ENCODE measurements around the gene GSC. TPM values are rescaled to one million over a fixed set of nuclear protein-coding genes. Genes with fewer than 3 reads are reported as not detected.

Gene GSC
- polyA plus RNA-seq, 1 donor (not counting 4 experiments of a cell fraction or from before 2014, with no cell fraction given), result not detected

DNA sequence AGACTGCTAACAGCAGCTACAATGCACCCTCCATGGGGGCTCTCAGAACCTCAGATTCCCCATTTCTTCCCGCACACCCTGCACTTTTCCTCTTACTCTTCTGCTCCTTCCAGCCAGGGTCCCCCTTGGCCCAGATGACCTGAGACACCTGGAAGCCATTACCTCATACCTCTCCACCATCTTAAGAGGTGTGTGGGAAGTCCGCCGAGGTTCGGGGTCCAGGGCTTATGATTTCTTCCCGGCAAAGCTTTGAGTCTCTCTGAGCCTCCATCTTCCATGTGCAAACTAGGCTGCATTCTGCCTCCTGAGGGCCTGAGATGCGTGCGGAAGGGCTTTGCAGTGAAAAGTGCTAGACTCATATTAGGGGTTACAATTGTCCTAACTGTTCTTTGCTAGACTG, 5.3 kb downstream of the GSC start:
- Histone ChIP-seq H3K27me3 (ENCODE audit: control insufficient read depth, extremely low read depth, insufficient read depth, low read length) (peaks cover 33% of the 10 kb centered on the region), H3K4me1 (ENCODE audit: control insufficient read depth, extremely low read depth, insufficient read depth, low read length) (peaks cover 6% of the 10 kb centered on the region), H3K4me3 (ENCODE audit: control insufficient read depth in 2 of 3, extremely low read depth in 1 of 3, insufficient read depth in 2 of 3, low read depth in 1 of 3, low read length in 3 of 3) (no peak overlapping the region), H3K79me2 (ENCODE audit: control insufficient read depth, insufficient read depth, low read length) (no peaks in the 10 kb centered on the region), H3K9ac (ENCODE audit: control insufficient read depth, extremely low read depth, insufficient read depth, low read length) (no peak overlapping the region), H3K9me1 (ENCODE audit: control insufficient read depth, extremely low read depth, insufficient read depth, low read length) (no peaks in the 10 kb centered on the region), H2AFZ (ENCODE audit: control insufficient read depth, low read length) (no peak overlapping the region), H4K20me1 (ENCODE audit: control insufficient read depth, extremely low read depth, insufficient read depth, low read length) (no peaks in the 10 kb centered on the region), H3K27ac (ENCODE audit: control insufficient read depth, insufficient read depth, low read length) (no peak overlapping the region), H3K9me3 (ENCODE audit: control insufficient read depth, low read depth, low read length) (no peaks in the 10 kb centered on the region), H3K36me3 (ENCODE audit: control insufficient read depth in 2 of 2, extremely low read depth in 1 of 2, insufficient read depth in 2 of 2, low read length in 2 of 2) (no peaks in the 10 kb centered on the region), H3K4me2 (ENCODE audit: control insufficient read depth, extremely low read depth, insufficient read depth, low read depth, low read length) (no peak overlapping the region)
- dilution Hi-C loops (cut with MboI; ENCODE audit: extremely low pct_ligation_motif_present, low sequenced_read_pairs), result no loop called here
- no peak for TF ChIP-seq EZH2 (IDR thresholded peaks at IDR 0.05; ENCODE audit: low read length)
- no peak for DNase-seq (ENCODE audit: low read depth, low spot score)
- FAIRE-seq, result no peak

DNA sequence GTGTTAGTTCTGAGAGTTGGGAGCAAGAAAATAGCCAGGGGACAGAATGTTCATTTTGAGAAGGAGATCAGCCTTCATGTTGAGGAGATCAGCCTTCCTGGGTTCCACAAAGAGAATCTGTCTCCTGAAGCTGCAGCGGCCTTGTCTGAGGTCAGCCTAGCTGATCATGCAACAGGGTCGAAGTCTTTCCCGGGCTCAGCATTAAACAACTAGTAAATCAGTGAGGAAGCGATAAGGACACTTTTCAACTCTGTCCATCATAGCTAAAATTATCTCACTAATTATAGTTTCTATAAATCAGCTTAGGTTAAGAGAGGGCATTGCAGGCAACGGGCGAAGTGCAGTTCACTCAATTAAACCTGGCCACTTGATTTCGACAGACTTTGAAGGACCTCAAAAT, 7.5 kb downstream of the GSC start:
- H3K27ac ChIP-seq (ENCODE audit: control insufficient read depth, insufficient read depth, low read length), result no peak overlapping the region
- no peak overlapping the region for H3K4me2 ChIP-seq (ENCODE audit: control insufficient read depth, extremely low read depth, insufficient read depth, low read depth, low read length)
- no peaks in the 10 kb centered on the region for H3K9me3 ChIP-seq (ENCODE audit: control insufficient read depth, low read depth, low read length)
- FAIRE-seq, result no peak
- TF ChIP-seq EZH2 (IDR thresholded peaks at IDR 0.05; ENCODE audit: low read length), result no peak
- DNase-seq (ENCODE audit: low read depth, low spot score), result no peak
- no peaks in the 10 kb centered on the region for H4K20me1 ChIP-seq (ENCODE audit: control insufficient read depth, extremely low read depth, insufficient read depth, low read length)
- H3K9ac ChIP-seq (ENCODE audit: control insufficient read depth, extremely low read depth, insufficient read depth, low read length), result no peak overlapping the region
- H3K4me1 ChIP-seq (ENCODE audit: control insufficient read depth, extremely low read depth, insufficient read depth, low read length), result no peaks in the 10 kb centered on the region
- H3K27me3 ChIP-seq (ENCODE audit: control insufficient read depth, extremely low read depth, insufficient read depth, low read length), result peaks cover 12% of the 10 kb centered on the region
- dilution Hi-C loops (cut with MboI; ENCODE audit: extremely low pct_ligation_motif_present, low sequenced_read_pairs), result no loop called here
- no peaks in the 10 kb centered on the region for H3K36me3 ChIP-seq (ENCODE audit: control insufficient read depth in 2 of 2, extremely low read depth in 1 of 2, insufficient read depth in 2 of 2, low read length in 2 of 2)
- no peaks in the 10 kb centered on the region for H3K9me1 ChIP-seq (ENCODE audit: control insufficient read depth, extremely low read depth, insufficient read depth, low read length)
- H3K79me2 ChIP-seq (ENCODE audit: control insufficient read depth, insufficient read depth, low read length), result no peaks in the 10 kb centered on the region
- H3K4me3 ChIP-seq (ENCODE audit: control insufficient read depth in 2 of 3, extremely low read depth in 1 of 3, insufficient read depth in 2 of 3, low read depth in 1 of 3, low read length in 3 of 3), result no peak overlapping the region
- no peak overlapping the region for H2AFZ ChIP-seq (ENCODE audit: control insufficient read depth, low read length)

DNA sequence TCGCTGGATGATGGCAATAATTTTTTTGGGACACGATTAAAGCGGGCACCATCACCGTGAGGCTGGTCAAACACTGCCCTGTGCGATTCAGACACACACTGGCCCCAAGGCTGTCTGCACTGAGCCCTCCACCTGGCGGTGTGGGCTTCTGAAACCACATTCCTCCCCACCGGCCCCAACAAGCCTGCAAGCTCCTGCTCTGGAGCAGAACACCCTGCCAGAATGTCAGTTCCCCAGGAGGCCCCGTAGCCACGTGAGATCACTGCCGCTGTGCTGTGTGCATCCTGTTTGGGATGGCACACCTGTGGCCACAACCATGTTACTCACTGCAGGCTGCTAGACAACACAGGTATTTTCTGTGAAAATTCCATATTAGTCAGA, 7.9 kb downstream of the GSC start:
- no peaks in the 10 kb centered on the region for H3K79me2 ChIP-seq (ENCODE audit: control insufficient read depth, insufficient read depth, low read length)
- H3K27me3 ChIP-seq (ENCODE audit: control insufficient read depth, extremely low read depth, insufficient read depth, low read length), result peaks cover 7% of the 10 kb centered on the region
- no peak overlapping the region for H3K4me3 ChIP-seq (ENCODE audit: control insufficient read depth in 2 of 3, extremely low read depth in 1 of 3, insufficient read depth in 2 of 3, low read depth in 1 of 3, low read length in 3 of 3)
- H2AFZ ChIP-seq (ENCODE audit: control insufficient read depth, low read length), result no peak overlapping the region
- no peak for FAIRE-seq
- H4K20me1 ChIP-seq (ENCODE audit: control insufficient read depth, extremely low read depth, insufficient read depth, low read length), result no peaks in the 10 kb centered on the region
- H3K9me1 ChIP-seq (ENCODE audit: control insufficient read depth, extremely low read depth, insufficient read depth, low read length), result no peaks in the 10 kb centered on the region
- H3K4me1 ChIP-seq (ENCODE audit: control insufficient read depth, extremely low read depth, insufficient read depth, low read length), result no peaks in the 10 kb centered on the region
- dilution Hi-C loops (cut with MboI; ENCODE audit: extremely low pct_ligation_motif_present, low sequenced_read_pairs), result no loop called here
- H3K27ac ChIP-seq (ENCODE audit: control insufficient read depth, insufficient read depth, low read length), result no peak overlapping the region
- no peaks in the 10 kb centered on the region for H3K9me3 ChIP-seq (ENCODE audit: control insufficient read depth, low read depth, low read length)
- H3K4me2 ChIP-seq (ENCODE audit: control insufficient read depth, extremely low read depth, insufficient read depth, low read depth, low read length), result no peak overlapping the region
- no peaks in the 10 kb centered on the region for H3K36me3 ChIP-seq (ENCODE audit: control insufficient read depth in 2 of 2, extremely low read depth in 1 of 2, insufficient read depth in 2 of 2, low read length in 2 of 2)
- no peak overlapping the region for H3K9ac ChIP-seq (ENCODE audit: control insufficient read depth, extremely low read depth, insufficient read depth, low read length)
- TF ChIP-seq, protein P1, sequence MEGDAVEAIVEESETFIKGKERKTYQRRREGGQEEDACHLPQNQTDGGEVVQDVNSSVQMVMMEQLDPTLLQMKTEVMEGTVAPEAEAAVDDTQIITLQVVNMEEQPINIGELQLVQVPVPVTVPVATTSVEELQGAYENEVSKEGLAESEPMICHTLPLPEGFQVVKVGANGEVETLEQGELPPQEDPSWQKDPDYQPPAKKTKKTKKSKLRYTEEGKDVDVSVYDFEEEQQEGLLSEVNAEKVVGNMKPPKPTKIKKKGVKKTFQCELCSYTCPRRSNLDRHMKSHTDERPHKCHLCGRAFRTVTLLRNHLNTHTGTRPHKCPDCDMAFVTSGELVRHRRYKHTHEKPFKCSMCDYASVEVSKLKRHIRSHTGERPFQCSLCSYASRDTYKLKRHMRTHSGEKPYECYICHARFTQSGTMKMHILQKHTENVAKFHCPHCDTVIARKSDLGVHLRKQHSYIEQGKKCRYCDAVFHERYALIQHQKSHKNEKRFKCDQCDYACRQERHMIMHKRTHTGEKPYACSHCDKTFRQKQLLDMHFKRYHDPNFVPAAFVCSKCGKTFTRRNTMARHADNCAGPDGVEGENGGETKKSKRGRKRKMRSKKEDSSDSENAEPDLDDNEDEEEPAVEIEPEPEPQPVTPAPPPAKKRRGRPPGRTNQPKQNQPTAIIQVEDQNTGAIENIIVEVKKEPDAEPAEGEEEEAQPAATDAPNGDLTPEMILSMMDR (optimal IDR thresholded peaks at IDR 0.05 in 1 of 3, IDR thresholded peaks at IDR 0.05 in 1 of 3, conservative IDR thresholded peaks at IDR 0.05 in 1 of 3; ENCODE audit: extremely low read depth in 1 of 3, insufficient read depth in 2 of 3, low read length in 3 of 3), result no peak
- no peak for DNase-seq (ENCODE audit: low read depth, low spot score)

All from keratinocyte (primary cell).